ENCODE results near the gene SIVA1. TPM values are rescaled to one million over a fixed set of nuclear protein-coding genes. Genes with fewer than 3 reads are reported as not detected.

SIVA1 gene
- total RNA-seq, 1 donor from 2014 or later, result 117 TPM

DNA sequence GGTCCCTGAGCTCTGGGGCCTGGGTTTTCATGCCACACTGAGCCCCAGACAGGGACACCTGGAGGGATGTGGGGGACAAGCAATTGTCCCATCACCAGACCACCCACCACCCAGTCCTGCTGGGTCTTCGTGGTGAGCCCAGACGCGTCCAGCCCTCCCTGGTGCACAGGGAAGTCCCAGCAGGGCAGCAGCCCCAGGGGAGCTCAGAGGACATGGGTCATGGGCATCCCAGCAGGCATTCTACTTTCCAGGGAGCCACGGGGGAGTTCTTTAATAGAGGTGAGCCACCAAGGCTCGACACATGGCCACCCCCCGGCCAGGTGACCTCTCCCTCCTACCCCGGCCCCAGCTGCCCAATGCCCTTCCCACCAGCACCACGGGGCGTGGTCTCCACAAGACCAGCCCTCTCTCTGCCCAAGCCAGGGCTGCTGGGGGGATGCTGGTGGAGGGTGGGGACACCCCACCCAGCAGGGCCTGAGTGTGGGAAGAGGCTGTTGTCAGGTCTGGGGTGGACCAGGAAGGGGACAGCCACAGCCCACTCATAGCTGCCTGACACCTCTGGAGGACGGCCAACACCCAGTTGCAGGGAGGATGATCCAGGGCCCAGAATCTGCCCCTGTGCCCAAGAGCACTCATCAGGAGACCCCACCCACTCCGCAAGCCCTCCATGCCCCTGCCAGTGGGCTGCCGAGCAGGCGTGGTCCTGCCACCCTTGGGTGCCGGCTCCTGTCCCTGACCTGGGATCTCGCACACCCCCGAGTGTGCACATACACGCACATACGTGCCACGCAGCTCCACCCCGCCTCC lies 28.5 kb downstream of the SIVA1 start:
- Mint-ChIP-seq H3K4me3 (no peak overlapping the region), H3K9me3 (no peaks in the 10 kb centered on the region), H3K36me3 (ENCODE audit: low read depth) (peaks cover 4% of the 10 kb centered on the region), H3K27ac (no peak overlapping the region), H3K27me3 (no peaks in the 10 kb centered on the region), H3K4me1 (no peaks in the 10 kb centered on the region)
- intact Hi-C loops (cut with micrococcal nuclease), result no loop called here
- no peak for DNase-seq

DNA sequence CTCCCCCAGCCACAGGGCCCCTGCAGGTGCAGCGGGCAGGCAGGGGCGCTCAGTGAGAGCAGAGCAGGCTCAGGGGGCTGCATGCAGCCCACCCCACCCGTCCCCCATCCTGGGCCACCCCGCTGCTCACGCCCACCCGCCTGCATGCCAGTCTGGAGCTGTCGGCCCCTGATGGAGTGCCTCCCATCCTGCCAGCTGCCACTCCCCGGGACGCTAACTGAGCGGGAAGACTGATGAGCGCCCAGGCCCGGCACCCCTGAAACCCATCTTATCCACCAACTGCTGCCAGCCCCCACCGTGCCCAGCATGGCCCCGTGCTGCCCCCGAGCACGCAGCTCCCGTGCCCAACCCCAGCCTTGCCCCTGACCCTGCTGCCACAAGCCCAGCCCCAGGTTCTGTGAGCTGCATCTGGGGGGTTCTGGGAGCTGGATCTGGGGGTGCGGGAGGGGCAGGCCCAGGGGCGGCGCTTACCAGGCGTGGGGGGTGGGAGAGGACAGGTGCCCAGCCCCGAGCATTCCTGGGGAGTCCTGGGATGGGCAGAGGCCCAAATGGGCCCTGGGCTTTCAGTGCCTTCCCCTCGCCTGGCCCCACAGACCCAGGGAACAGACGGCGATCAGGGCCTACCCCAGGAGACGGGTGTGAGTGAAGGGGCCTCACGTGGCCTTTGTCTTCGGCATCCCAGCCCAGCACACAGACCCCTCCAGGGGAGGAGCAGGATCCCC lies 29.3 kb downstream of the SIVA1 start:
- H3K4me1 Mint-ChIP-seq, result no peaks in the 10 kb centered on the region
- H3K9me3 Mint-ChIP-seq, result no peaks in the 10 kb centered on the region

DNA sequence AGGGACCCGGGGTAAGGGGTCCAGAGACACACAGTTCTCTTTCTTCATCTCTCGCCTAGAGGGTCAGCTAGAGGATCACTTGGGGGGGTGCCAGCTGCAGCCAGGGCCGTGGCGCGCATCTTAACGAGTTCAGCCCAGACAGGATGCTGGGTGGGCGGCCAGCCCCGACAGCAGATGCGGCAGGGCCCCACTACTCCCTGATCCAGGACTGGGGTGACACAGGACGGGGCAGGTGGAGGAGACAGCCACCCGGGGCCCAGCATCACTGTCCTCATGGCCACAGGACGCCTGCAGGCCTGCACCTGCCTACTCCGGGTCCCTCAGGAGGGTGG lies 29.8 kb downstream of the SIVA1 start:
- Mint-ChIP-seq H3K9me3 (no peaks in the 10 kb centered on the region), H3K4me1 (no peaks in the 10 kb centered on the region), H3K4me3 (no peak overlapping the region), H3K27ac (no peak overlapping the region), H3K36me3 (ENCODE audit: low read depth) (no peaks in the 10 kb centered on the region), H3K27me3 (no peaks in the 10 kb centered on the region)
- DNase-seq, result no peak
- intact Hi-C loops (cut with micrococcal nuclease), result no loop called here

More for the DNA sequence above, 29.3 kb downstream of the SIVA1 start:
- DNase-seq, result no peak
- H3K27ac Mint-ChIP-seq, result no peak overlapping the region
- H3K4me3 Mint-ChIP-seq, result no peak overlapping the region
- intact Hi-C loops (cut with micrococcal nuclease), result no loop called here
- H3K36me3 Mint-ChIP-seq (ENCODE audit: low read depth), result no peaks in the 10 kb centered on the region
- H3K27me3 Mint-ChIP-seq, result no peaks in the 10 kb centered on the region

DNA sequence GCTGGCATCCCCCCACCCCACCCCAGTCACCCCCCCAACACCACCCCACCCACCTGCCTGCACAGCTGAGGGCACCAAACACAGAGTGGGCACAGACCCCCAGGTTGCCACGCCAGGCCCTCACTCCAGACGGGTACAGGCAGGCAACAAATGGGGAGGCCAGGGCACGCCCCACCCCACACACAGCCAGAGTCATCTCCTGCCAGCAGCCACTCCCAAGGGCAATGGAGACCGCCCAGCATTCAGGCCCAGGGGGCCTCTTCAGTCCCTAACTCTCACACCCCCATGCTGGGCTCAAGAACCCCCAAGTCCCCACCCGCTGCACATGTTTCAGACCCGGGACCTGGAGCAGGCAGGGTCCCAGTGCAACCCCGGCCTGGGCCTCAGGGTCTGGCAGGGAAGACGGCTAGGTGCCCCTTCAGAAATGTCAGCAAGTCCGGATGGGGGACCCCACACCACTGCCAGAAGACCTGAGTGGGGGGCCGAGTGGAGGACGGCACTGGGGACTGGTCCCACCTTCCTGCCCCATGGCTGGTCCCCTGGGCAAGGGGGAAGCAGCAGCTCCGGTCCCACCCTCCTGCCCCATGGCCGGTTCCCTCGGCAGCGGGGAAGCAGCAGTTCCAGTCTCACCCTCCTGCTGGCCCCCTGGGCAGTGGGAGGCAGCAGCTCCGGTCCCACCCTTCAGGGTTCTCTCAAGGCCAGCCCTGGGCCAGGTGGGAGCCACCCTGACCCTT lies 30.7 kb downstream of the SIVA1 start:
- intact Hi-C loops (cut with micrococcal nuclease), result no loop called here
- no peak overlapping the region for H3K27ac Mint-ChIP-seq
- H3K4me1 Mint-ChIP-seq, result no peaks in the 10 kb centered on the region
- H3K36me3 Mint-ChIP-seq (ENCODE audit: low read depth), result no peaks in the 10 kb centered on the region
- H3K9me3 Mint-ChIP-seq, result no peaks in the 10 kb centered on the region
- no peak overlapping the region for H3K4me3 Mint-ChIP-seq
- no peak for DNase-seq
- no peaks in the 10 kb centered on the region for H3K27me3 Mint-ChIP-seq

DNA sequence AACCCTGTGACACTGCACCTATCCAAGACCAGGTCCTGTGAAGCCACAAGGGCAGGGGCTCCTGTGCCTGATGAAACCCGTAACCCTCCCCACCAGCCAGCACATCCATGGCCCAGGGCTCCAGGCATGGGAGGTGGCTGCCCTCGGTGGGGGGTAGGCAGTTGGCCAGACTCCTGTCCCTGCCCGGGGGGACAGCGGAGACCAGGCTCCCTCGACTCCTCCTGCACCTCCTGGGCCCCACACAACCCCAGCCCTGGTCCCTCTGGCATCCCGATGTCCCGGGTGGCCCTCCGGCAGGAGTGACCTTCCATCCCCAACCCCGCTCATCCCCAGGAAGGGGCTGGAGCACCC lies 31.2 kb downstream of the SIVA1 start:
- Mint-ChIP-seq H3K4me3 (no peak overlapping the region), H3K36me3 (ENCODE audit: low read depth) (no peaks in the 10 kb centered on the region), H3K4me1 (no peaks in the 10 kb centered on the region), H3K27me3 (no peaks in the 10 kb centered on the region), H3K27ac (no peak overlapping the region), H3K9me3 (no peaks in the 10 kb centered on the region)
- intact Hi-C loops (cut with micrococcal nuclease), result no loop called here
- DNase-seq, result no peak

DNA sequence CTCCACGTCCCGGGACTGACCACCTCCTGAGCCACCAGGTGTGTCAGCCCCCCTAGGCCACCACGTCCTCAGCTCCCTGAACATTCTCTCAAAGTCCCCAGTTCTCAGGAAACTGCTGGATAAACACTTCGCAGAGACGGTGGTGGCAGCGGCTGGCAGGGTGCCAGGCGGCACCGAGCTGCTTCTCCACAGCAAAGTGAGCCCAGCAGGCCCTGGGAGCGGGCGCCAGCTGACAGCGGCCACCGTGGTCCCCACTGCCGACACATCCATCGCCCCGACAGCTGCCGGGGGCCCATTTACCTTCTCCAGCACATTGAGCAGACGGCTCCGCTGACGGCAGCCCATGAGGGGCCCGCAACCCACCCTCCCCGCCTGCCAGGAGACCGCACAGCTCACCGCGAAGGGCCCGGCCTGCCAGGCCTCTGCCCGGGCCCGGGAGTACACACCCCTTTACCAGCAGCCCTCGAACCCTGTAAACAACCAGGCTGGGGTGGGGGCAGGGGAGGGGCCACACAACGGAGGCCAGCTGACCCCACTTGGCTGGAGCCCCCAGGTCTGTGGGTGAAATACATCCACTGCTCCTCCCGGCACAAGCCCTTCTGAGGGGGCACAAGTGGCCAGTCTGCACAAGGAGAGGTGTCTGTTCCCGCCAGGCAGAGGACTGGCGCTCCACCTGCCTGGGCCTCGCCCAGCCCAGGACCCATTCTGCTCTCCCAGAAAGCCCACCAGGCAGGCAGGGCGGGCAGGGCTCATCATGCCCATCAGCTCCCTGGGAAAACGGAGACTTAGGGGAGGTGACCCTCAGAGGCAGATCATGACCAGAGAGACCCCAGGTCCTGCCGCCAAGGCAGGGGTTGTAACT lies 32.1 kb downstream of the SIVA1 start:
- Mint-ChIP-seq H3K27ac (no peak overlapping the region), H3K27me3 (no peaks in the 10 kb centered on the region), H3K36me3 (ENCODE audit: low read depth) (peaks cover 5% of the 10 kb centered on the region), H3K4me3 (no peak overlapping the region), H3K4me1 (no peaks in the 10 kb centered on the region), H3K9me3 (no peaks in the 10 kb centered on the region)
- intact Hi-C loops (cut with micrococcal nuclease), result no loop called here
- no peak for DNase-seq

DNA sequence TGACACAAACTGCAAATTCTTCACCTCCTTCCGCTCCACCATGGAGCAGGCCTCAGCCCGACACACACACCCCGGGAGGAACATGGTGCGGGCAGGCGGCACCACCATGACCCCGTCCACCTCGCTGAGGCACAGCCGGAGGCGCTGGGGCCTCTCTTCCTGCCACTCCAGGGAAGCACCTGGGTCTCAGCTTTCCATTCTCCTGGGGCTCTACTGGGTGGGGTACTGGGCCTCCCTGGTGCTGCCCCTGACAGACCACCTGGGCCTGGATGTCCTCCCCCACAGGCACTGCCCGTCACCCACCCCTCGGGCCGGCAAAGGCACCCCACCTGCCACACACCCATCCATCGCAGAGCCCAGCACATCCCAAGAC lies 32.7 kb downstream of the SIVA1 start:
- Mint-ChIP-seq H3K27me3 (no peaks in the 10 kb centered on the region), H3K9me3 (no peaks in the 10 kb centered on the region), H3K4me3 (no peak overlapping the region), H3K27ac (no peak overlapping the region), H3K4me1 (no peaks in the 10 kb centered on the region), H3K36me3 (ENCODE audit: low read depth) (peaks cover 8% of the 10 kb centered on the region)
- intact Hi-C loops (cut with micrococcal nuclease), result no loop called here
- no peak for DNase-seq

DNA sequence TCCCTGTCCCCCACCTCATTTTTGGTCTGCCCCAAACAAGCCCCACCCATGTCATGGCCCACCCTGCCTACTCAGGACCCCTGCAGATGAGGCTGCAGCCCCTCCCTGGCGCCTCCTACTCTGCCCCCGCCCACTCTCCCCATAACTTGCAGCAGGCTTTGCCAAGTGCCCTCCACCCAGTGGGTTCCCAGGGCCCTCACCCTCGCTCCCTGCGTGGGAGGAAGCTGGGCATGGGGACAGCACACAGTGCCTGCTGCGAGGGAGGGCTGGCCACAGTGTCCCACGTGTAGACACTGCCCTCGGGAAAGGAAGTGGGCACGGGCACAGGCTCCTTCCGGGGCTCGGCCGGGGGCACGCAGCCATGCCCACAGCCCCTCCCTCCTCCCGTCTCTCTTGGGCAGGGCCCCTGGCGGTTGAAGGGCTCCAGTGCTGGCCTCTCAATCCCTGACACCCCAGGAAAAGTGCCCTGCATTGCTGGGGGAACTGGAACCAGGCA lies 33.2 kb downstream of the SIVA1 start:
- intact Hi-C loops (cut with micrococcal nuclease), result no loop called here
- Mint-ChIP-seq H3K27me3 (no peaks in the 10 kb centered on the region), H3K9me3 (no peaks in the 10 kb centered on the region), H3K27ac (no peak overlapping the region), H3K36me3 (ENCODE audit: low read depth) (peaks cover 12% of the 10 kb centered on the region), H3K4me3 (no peak overlapping the region), H3K4me1 (peaks cover 2% of the 10 kb centered on the region)
- DNase-seq, result no peak

DNA sequence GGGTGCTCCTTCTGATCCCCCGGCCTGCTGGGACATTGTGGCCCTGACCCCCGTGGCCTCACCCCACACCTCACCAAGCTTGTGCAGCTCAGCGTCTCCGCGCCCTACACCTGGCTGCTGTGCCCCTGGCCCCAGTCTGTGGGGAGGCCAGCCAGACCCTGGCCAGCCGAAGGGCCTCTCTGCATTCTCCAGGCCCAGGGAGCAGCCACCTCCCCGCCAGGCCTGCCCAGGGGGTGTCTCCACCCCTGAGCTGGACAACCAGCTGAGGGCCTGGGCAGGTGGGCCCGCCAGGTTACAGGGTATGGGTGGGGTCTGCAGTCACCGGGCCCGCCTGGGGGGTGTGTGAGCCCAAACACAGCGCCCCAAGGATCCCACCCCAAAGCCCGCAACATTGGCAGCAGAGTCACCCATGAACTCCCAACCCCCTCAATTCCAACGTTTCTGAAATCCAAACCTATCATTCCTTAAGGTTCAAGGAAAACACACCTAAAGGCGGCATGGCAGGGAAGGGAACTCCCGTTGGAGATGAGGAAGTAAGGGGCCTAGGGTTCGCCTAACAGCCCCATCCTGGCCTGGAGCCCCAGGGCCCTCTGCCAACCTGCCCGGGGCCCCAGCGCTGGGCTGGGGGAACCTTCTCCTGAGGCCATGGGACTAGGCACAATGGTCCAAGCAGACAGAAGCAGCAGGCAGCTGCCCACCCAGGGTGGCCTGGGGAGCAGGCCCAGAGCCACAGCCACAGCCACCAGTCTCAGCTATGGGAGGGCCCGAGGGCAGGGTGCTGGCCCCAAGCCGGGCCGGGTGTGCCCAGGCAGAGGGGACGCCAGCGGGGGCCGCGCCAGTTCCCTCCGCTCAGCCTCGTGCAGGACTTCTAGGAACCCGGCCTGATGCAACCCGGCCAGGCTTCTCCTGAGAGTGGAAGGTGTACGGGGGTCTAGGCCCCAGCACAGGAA lies 34.1 kb downstream of the SIVA1 start:
- H3K9me3 Mint-ChIP-seq, result no peaks in the 10 kb centered on the region
- no peak overlapping the region for H3K4me3 Mint-ChIP-seq
- no peak for DNase-seq
- intact Hi-C loops (cut with micrococcal nuclease), result no loop called here
- H3K4me1 Mint-ChIP-seq, result peaks cover 5% of the 10 kb centered on the region
- H3K27ac Mint-ChIP-seq, result no peak overlapping the region
- H3K36me3 Mint-ChIP-seq (ENCODE audit: low read depth), result peaks cover 18% of the 10 kb centered on the region
- H3K27me3 Mint-ChIP-seq, result no peaks in the 10 kb centered on the region

DNA sequence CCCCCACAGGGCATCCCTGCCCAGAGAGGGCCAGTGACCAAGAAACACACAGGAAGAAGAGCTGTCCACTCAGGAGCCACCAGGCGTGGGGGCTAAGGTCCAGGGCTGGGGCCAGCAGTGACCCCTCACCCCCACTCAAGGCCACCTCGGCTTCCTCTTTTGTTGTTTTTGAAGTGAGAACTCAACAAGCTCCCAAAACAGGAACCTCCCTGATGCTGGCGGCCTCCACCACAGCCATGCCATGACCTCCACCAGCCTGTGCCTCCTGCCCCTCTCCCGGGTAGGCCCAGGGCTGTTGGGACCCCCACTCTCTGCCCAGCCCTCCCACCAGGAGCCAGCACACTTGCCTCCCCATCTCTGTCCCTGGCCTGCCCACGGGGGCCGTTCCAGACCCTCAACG lies 34.8 kb downstream of the SIVA1 start:
- Mint-ChIP-seq H3K4me3 (no peak overlapping the region), H3K9me3 (no peaks in the 10 kb centered on the region), H3K27me3 (no peaks in the 10 kb centered on the region), H3K4me1 (peaks cover 8% of the 10 kb centered on the region), H3K36me3 (ENCODE audit: low read depth) (peaks cover 18% of the 10 kb centered on the region), H3K27ac (no peak overlapping the region)
- DNase-seq, result no peak
- intact Hi-C loops (cut with micrococcal nuclease), result no loop called here

DNA sequence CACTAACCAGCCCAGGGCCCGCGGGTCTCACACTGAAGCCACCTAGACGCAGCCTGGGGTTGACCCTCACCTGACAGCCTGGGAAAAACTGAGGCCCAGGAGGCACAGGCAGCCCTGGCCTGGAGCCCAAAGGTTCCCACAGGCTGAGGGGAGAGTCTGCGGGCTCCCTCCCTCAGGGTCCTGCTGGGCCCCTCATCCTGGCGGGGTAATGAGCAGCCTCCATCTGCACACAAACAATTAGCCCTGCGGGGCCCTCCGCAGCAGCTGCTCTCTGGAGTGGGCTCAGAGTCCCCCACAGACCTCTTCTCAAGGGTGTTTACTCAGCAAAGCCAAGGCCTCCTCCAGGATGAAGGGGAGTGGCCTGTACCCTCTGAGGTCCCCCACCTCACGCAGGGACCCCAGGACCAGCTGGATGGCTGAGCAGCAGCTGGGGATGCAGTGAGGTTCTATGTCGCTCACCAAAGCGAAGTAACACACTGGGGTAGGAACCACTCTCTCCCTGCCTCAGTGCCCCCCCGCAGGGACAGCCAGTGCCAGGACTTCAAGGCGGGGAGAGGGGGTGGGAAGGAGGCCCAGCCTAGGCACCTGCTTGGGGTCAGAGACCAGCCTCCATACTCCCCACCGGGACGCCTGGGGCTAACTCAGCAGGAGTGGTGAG lies 35.3 kb downstream of the SIVA1 start:
- intact Hi-C loops (cut with micrococcal nuclease), result no loop called here
- Mint-ChIP-seq H3K4me3 (no peak overlapping the region), H3K27me3 (no peaks in the 10 kb centered on the region), H3K27ac (no peak overlapping the region), H3K36me3 (ENCODE audit: low read depth) (peaks cover 19% of the 10 kb centered on the region), H3K9me3 (no peaks in the 10 kb centered on the region), H3K4me1 (peaks cover 12% of the 10 kb centered on the region)
- DNase-seq, result no peak

DNA sequence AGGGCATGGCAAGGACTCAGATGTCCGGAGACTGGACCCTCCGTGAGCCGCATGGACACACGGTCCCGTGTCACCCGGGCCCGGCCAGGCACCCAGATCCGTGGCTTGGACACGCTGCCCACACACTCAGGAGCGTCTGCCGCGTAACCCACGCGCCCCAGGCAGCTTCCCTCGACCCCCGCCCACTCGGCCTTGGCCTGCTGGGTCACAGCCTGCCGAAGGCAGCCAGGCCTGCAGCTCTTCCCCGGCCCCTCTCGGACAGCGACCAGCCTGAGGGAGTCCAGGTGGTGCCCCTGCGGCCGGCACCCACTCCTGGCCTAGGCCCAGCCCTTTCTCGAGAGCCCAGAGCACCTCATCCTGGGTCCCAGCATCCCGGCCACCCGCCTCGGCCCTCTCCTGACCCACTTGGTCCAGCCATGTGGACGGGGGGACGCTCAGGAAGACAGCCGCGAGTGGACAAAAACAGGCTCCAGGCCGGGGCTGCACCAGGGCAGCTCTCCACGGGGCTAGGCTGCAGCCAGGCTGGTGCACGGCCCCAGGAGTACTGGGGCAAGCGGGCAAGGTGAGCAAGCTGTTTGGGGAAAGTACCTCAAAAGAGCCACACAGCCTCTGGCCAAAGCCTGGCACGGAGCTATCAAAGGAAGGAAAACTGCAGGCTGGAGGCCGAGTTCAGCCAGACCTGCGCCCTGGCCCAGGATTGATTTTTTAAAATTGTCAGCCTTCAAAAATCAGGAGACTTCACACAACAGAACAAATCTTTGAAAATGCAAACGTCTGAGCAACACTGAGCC lies 36.1 kb downstream of the SIVA1 start:
- H3K9me3 Mint-ChIP-seq, result no peaks in the 10 kb centered on the region
- intact Hi-C loops (cut with micrococcal nuclease), result no loop called here
- H3K27ac Mint-ChIP-seq, result no peak overlapping the region
- H3K4me3 Mint-ChIP-seq, result no peak overlapping the region
- peaks cover 23% of the 10 kb centered on the region for H3K36me3 Mint-ChIP-seq (ENCODE audit: low read depth)
- DNase-seq, result no peak
- peaks cover 20% of the 10 kb centered on the region for H3K4me1 Mint-ChIP-seq
- no peaks in the 10 kb centered on the region for H3K27me3 Mint-ChIP-seq
